ENCODE measurements around the gene URB1.
"Not testable (repeated sequence)": the region's sequence is repeated elsewhere in the genome, so short reads cannot be mapped to it uniquely, and the experiment has no call there.

The URB1 gene

DNA sequence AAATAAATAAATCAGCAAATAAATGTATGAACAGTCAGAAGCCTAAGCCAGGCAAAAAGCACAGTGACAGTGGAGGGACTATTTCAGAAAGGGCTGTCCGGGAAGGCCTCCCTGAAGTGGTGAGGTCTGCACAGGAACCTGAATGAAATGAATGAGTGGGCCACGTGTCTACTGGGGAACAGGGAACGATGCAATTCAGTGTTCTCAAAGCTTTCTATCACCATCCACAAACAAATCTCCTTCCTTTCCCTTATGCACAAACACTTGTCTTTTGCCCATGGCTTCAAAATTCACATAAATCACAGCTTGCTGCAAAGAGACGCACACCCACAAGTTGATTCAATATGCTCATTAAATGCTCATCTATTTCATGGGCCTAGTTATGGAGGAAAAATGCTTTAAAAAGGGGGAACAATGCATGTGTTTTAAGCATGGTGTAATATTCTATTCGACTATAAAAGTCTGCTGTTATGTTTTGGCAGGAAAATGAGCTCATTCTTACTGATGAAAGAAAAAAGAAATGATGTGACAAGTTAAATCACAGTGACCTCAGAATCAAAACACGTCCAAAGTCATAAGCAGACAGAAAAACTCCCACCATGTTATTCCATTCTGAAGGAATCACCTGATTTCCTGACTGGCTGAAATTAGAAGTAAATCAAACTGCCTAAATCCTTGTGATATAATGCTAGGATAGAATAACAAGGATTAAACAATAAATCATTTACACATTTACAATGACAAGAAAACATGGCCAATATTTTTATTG, 21.6 kb downstream of the URB1 start:
- no peak for DNase-seq

DNA sequence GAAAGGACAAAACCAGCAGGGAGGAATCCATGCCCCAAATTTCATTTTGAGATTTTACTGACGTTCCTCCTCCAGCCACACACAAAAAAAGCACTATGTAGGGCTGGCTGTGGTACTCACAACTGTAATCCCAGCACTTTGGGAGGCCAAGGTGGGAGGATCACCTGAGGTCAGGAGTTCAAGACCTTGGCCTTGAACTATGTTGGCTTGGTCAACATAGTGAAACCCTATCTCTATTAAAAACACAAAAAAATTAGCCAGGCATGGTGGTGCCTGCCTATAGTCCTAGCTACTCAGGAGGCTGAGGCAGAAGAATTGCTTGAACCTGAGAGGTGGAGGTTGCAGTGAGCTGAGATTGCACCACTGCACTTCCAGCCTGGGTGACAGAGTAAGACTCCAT, 23.9 kb downstream of the URB1 start:
- DNase-seq: not testable (repeated sequence)

DNA sequence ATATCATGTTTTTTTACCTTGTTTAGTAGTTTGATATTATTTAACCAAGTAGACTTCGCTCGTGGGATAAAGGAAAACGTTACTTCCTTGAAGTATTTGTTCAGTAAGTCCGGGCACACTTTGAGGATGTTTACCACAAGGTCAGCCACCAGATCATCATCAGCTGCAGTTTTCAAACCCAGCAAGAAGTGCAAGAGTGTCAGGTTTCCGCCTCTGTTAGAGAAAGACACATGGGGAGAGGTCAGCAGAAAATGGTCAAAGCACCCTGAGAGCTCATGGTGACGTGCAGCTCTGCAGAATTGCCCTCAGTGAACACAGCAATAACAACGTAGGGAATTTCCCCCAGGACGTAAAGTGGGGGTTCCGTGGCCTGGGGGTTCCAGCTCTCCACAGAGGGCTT, 24.4 kb downstream of the URB1 start:
- DNase-seq: no peak

DNA sequence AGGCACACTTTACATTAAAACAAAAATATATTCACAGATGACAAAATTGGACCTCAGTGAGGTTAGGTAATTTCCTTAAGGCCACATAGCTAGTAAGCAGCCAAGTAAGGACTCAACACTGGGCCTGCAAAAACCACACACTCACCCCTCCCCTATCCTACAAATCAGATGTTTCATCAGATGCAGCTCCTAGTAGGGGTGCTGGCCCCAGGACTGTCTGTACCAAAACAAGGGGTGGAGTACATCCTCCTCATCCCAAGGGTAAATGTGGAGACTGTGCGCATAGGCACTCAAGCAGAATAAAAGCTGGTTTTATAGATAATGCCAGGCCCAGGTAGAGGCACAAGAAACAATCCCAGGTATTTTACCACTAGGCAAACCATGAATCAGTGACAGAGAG, 25.7 kb downstream of the URB1 start:
- no peak for DNase-seq

DNA sequence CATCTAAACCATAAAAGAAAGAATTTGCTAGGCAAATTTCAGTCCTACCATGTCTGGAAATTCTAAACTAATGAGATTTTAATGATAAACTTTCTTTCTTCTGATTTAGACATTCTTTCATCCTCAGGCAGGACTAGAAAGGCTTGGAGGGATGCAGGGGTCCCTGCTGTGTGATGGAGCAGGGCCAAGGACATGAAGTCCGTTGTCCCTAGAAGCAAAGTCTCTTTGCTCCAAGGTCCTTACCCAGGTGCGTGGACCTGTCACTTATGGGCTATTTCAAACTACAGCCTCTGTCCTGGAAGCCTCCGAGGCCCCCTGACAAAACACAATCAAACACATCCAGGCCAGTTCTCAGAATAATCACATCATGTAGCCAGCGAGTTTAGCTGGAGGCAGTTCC, 26.6 kb downstream of the URB1 start:
- DNase-seq: no peak

DNA sequence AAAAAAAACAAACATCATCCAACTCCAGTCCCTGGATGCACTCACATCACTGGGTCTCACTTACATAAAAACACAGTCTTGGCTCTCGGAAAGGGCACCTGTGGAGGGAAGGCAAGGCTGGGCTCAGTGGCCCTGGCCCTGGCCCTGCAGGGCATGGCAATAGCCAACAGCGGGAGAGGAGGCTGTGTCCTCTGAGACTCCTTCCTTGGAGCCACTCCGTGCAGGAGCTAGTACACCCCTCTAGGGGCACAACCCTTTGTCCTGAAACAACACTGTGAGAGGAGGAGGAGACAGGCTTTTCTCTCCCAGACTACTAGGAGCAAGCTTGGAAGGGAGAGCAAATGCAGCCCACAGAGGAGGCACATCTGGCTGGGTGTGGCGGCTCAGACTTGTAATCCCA, 28.0 kb downstream of the URB1 start:
- DNase-seq: no peak

DNA sequence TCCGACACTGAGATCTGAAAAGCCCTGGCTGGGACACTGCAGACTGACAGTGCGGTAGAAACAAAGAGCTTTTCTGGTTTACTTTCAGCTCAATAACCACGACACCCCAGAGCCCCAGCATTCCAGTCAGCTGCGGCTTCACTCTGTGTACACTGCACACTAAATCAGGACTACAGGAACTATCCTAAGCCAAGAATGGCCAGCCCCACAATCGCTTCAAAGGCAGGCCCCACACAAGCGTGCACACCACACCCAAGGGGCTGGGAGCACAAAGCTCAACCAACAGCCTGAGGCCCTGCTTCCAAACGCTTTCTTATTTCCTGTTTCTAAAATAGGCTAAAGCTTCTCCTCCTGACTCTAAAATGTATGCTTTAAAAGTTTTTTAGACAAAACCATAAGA, 28.4 kb downstream of the URB1 start:
- DNase-seq: no peak

DNA sequence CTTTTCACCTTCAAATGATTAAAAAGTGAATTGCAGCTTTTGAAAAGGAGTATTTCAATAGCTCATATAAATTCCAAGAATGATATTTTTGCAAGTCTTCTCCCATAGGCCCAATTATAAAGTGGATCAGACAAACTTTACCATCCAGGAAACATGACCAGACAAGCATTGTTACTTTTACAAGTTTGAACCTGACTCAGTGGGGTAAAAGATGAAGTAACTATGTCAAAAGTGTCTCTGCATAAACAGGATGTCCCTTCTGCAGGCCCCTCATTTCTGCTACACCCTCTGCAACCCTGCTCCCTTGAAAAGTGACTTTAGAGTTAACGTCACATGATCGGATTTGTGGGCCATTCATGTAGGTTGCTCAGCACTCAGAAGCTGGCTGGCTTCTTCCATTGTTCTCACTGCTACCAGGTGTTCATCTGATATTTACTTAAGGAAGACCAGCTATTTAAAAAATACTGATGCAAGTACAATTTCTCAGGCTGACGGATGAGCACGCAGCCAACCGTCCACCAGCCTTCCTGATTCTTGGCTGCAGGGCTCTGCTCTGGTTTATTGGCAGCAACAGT, 32.3 kb downstream of the URB1 start:
- no peak for DNase-seq

DNA sequence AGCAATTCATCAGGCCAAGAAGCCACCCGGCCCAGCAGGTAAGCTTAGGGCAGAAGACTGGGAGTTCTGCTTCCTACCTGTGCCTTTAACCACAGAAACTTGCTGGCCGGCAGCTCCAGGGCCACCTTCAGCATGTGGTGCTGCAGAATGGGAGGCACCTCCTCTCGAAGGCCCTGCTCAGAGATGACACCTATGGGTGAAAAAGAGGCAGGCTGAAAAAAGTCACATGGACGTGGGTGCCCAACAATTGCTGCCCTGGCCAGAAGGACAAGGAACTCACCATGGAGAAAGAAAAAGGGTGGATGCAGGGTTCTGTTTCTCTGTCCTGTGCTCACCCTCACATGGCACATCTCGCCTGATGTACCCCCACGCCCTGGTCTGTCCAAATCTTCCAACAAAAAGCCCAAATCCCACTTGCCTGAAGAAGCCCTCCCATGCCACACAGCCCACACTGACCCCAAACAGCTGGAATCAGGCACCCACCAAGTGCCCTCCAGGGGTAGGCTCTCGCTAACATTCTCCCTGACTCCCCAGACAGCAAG, 33.0 kb downstream of the URB1 start:
- DNase-seq: no peak

DNA sequence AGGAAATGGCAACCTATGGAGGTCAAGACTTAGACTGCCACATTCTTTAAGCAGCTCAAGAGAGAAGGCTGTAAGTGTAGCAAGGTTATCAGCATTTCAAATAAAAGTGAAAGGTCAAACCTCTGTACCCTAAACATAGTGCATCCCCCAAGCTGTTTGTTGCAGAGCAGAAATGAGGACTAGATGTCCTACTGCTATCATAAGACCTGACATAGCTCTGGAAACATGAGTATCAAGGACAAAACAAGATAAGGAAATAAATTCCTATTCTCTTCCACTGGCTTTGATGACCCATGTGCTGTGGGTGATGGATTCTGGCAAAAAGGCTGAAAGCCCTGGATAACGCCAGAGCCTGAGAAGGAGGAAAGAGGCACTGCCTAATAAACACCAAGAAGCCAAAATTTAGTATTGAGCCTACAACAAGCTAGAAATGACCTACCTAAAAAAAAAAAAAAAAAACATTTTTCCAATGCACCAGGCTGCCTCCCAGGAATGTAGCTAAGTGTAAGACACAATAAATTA, 35.9 kb downstream of the URB1 start:
- DNase-seq: no peak

DNA sequence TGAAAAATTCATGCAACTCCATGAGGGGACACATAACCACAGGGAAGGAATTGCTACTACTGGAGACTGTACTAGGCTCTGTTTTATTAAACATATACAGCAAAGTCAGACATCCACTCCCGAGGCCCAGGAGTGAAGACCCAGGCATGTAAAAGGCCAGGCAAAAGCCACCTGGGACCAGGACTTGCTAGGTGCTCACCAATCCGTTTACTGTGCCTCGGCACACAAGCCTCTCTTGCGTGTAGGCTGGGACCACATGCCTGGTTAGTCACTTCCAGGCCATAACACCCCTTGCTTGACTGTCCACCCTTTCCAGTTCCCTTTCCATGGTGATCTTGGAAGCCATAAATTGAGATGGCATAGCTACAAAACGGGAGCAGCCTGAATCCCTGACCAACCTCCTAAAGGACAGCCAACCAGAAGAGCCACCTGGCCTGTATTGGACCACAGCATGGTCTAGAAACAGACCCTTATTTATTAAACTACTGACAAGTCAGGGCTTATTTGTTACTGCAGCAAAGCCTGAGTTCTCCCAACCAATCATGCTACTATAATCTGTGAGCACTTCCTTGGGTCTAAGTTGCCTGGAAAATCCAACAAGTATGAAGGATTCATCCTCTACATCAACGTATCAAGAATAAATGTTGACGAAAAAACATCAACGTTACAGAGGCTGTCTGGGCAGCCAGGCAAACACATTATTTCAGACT, 39.7 kb downstream of the URB1 start:
- no peak for DNase-seq

DNA sequence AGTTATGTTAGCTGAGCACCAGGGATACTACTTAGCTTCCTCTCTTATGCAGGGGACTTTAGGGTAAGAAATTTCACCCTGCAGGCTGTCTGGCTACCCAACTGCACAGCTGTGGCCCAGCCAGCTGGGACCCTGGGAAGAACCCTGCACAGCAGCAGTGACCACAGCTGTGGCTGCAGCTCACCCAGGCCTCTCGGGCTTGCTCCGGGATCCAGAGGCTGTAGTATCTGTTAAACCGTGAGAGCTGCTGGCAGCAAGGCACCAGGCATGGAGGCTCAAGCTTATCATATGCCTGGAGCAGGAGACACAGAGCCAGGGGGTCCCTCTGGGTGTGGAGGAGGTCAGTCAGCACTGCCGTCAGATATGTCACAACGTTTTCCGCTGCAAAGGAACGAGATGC, 40.3 kb downstream of the URB1 start:
- no peak for DNase-seq

DNA sequence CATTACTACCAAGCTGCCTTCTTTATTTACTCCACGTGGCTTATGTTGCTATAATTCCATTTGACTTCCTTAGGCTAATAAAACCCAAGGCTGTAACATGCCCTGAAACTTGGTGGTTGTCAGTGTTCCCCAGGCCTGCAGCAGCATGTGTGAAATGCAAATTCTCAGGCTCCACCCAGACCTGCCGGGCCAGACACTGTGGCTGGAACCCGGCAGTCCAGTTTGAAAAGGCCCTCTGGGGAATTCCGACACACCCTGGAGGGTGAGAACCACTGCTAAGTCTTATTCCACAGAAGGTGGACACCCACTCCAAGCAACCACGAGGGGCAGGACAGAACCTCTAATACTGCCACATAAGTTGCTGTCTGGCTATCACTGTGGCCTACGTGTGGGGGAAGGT, 41.4 kb downstream of the URB1 start:
- no peak for DNase-seq

DNA sequence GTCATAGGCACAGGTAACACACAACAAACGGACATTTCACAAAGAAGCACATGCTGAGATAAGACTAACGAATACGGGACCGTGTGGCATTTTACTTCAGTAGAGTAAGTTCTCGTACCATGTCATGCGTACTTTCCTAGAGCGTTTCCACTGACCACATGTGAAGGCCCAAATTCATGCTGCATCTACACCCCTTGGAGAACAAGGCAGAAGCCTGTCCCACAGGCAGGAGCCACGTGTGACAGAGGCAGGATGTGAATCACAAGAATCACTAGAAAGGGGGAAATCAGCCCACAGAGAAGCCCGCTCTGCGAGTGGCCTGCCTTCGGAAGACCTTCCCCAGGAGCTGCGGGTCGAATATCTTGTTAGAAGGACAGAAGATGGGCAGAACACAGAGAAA, 41.8 kb downstream of the URB1 start:
- DNase-seq: no peak

DNA sequence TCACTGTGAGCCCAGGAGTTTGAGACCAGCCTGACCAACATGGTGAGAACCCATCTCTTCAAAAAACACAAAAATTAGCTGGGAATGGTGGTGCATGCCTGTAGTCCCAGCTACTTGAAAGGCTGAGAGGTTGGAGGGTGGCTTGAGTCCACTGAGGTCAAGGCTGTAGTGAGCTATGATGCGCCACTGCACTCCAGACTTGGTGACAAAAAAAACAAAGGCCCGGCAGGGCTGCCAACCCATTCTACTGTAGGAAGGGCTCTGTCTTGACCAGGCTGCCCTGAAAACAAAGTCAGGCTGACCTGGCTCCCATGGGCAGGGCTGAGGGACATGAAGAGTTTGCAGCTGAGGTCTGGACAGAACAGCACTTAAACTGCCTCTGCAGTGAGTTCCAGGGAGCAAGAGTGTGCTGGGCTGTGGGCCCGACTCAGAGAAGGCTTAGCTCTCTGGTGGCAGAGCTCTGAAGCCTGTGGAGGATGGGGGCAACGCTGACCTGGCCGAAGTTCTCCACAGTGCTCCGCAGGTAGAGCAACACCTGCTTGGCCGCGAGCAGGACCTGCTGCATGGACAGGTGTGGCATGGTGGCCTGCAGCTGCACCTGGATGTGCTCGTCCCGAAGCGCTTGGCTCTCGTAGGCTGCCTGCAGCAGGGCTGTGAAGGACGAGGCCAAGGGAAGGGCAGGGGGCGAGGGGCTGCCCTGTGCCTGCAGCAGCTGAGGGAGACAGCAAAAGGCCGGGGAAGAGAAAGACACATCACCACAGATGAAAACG, 42.4 kb downstream of the URB1 start:
- DNase-seq: no peak

DNA sequence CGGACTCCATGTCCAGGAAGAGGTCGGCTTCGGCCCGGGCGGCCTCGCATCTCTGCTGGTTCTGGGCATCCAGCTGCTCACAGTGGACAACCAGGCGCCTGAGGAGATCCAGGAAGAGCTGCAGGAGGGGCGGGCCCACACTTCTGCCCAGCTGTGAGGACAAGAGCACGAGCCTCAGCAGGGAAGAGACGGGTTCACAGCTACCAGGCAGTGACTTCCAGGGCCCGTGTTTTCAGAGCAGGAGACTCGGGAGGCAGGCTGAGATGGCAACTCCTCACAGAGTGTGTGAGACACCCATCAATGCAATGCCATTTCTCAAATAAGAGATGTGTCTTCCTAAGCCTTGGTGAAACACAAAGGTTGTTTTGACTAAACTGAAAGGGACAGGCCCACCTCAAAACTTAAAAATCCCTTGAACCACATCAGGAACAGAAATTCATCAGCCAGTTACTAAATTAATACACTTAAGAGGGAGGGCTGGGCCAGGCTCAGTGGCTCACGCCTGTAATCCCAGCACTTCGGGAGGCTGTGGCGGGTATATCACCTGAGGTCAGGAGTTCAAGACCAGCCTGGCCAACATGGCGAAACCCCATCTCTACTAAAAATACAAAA, 43.4 kb downstream of the URB1 start:
- DNase-seq: no peak

DNA sequence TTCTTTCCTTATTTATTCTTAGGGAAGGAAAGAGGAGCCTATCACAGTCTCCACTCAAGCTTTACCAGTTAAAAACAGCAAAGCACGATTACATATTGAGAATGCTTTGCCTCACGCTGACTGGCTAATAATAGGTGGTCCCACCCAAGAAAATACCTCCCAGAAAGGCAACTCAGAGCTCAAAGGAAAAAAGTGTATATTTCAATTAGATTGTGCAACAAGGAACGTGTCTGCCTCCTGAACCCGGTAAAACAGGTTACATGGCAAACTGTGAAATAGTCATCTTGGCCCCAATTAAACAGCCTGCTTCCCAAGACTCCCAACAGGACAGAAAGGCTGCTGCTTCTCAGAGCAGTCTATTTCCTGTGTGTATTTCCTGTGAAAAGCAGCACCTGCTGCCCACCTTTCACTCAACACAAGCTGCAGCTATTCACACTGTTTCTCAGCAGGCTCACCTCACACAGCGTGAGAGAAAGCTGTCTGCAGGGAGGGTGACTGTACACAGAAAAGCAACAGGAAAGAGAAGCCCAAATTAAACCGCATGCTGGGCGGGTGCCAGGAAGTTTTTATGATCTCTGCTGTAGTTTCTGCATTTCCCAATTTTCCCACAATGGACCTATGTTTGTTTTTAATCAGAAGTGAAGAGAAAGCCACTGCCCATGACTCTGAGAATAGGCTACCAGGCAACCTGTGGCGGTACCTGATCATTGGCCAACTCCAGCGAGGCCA, 44.0 kb downstream of the URB1 start:
- DNase-seq: no peak

DNA sequence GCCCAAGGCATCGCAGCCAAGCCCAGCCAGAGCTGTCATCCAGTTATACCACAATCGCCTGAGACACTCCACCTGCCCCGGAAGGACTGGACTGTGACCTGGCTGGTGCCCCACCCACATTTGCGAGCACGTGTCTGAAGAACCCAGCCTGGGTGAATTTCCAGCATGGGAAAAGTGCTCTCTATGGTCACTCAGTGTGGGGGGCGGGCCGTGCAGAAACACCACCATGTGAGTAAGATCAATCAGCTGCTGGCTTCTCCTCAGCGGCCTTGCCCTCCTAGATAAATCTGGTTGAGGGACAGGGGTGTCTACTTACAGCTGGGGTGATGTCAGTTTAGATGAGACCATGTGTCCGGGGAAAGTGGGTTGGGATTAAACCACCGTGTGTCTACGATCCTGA, 44.8 kb downstream of the URB1 start:
- no peak for DNase-seq

DNA sequence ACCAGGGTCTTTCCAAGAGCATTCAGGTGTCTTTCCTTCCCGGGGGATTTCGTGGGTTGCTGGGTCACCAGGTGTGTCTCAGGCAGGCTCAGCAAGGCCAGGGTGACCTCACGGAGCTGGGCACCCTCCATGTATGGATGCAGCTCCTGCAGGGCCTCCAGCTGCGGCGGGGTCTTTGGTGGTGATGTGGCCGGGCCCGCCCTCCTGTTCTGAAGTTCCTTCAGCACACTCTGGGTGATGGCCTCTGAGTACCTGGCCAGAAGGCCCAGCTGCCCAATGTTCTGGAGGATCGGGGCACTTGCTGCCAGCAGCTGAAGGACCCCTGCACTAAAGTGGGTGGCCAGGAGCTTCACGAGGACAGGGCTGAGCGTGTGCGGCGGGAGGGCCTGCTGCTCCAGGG, 45.5 kb downstream of the URB1 start:
- DNase-seq: no peak

DNA sequence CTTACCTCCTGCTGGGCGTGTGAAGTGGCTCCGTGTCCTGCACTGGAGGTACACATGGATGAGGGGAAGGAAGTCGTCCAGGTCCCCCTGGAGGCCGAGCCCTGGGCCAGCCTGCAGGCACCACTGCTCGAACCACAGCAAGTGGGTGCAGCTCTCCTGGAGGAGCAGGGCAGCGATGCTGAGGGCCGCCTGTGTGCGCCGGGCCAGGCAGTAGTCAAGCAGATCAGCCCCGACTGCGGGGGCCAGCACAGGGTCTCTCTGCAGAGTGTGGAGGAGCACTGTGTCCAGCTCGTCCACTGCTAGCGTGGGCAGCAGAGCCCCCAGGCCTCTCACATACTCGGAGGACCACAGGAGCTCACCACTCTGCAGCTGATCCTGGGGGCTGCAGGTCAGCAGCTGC, 45.9 kb downstream of the URB1 start:
- no peak for DNase-seq

DNA sequence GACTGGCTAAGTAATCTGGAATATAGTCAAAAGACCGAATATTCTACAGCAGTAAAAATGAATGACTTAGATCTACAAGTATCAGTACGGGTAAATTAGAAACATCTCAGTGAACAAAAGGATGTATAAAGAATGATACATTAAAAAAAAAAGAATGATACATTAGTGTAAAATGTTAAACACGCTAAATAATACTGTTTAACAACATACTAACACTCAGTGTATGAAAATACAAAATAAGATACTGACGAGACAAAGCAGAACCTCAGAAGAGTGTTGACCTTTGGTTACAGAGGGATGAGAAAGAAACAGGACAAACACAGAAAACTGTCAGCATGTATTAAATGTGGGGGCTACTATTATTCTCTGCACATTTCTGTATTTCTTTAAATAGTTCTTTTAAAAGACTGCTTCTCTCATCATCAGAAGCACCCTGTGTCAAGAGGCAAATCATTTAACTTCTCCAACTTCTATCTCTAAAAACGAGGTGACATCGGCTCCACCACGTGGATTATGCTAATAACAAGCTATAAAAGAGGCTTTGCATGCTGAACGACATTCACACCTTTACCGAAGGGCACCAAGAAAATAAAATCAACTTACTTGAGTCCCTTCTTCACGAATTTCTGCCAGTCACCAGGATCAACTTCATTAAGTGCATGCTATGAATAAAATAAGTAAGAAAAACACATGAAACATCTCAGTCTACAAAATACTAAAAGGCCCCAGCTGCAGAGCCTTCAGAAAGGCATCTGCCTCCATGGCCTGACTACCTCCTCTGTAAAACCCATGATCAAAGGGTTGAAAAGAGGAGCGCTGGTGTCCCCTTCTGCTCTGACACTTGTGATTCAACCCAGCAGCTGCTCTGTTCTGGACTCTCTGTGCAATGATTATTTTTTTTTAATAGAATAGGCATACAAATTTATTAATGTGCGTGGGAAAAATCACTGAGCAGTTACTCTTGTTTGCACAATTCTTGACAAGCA, 51.7 kb downstream of the URB1 start:
- no peak for DNase-seq
